HG03469 (cell line): ENCODE measurements around the gene GIMD1.

Experiments used
- ATAC-seq: cut with Tn5 transposase; IDR thresholded peaks from one replicate; pipeline ENCODE4 v1.9.1; 2021; ENCODE audit warnings: mild to moderate bottlenecking, moderate library complexity, moderate number of reproducible peaks; ENCODE audit not compliant: unreplicated experiment

The GIMD1 gene

GRCh38 chr4:106315968-106316772, 52.4 kb downstream of the GIMD1 start, which contains the start of the genes AIMP1 and TBCK:
TSS of gene AIMP1 (plus strand) at chr4:106316550. CDS start at chr4:106325010, 8,460 bp downstream.
TSS of gene TBCK (minus strand) at chr4:106316209. CDS start at chr4:106308960, 7,249 bp downstream.
- peak; percentile 83 for ATAC-seq

DNA sequence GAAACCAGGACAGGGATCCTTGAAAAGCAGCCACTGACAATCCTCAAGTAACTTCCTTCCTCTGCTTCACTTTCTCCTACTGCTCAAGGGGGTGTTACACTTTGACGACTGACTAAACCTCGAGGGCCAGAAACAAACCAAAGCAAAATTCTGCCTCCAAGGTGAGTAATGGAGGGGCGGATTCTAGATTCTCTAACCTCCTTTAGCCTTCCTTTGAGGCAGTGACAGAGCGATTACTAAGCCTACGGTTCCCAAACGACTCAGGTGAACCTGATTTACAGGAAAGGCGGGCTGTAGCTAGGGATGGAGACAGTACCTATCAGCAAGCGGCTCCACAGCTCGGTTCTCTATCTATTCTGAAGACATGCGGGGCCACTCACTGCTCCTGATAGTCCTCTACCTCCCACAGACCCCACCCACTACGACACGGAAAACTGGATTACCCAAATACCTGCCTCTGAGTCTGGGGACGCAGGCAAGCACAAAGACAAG, 53.1 kb downstream of the GIMD1 start:
- ATAC-seq = peak; percentile 8

DNA sequence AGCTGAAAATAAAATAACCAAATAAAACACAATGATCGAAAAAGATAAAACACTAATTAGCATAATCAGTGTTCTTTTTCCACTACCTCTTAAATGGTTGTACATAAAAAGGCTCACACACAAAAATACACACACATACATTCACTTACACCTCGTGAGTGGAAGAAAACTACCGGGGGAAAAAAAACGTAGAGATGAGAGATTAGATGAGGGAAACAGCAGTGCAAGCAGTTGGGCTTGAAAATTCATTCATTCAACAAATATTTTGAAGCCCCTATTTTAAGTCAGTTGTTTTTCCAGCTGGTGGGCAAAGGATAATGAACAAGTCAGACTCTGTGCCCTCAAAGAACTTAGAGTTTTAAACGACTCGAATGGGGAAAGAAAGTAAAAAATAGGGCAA, 53.6 kb downstream of the GIMD1 start:
- ATAC-seq = no peak

GRCh38 chr4:106312997-106313522, 55.5 kb downstream of the GIMD1 start:
- no peak for ATAC-seq

GRCh38 chr4:106312377-106312776, 56.2 kb downstream of the GIMD1 start:
- ATAC-seq = no peak
